OCI-LY7 (cell line): Measurements from ENCODE around the gene DRAM1. TPM values are rescaled to one million over a fixed set of nuclear protein-coding genes. Genes with fewer than 3 reads are reported as not detected.

Experiments
- BruUV-seq: library from RNA; stranded (reverse); fragments of 400-500 nt; replicated peaks from 2 replicates; lab custom pipeline; 2021; lab: Mats Ljungman, UMichigan
- CTCF ChIA-PET: fragments of 300-600 bp; sonication (Branson Sonifier 250); formaldehyde crosslinking; loops from one replicate; lab custom pipeline; 2022; ENCODE audit warnings: antibody characterized with exemption; ENCODE audit not compliant: unreplicated experiment; lab: Charles Lee
- POLR2A ChIA-PET: fragments of 300-600 bp; sonication (Branson Sonifier 250); formaldehyde crosslinking; loops from one replicate; lab custom pipeline; 2022; ENCODE audit warnings: antibody characterized with exemption; lab: Charles Lee
- DNase-seq: peaks from one replicate; pipeline ENCODE4 v3.0.0-alpha.2; 2015; ENCODE audit warnings: low spot score
- H2AFZ ChIP-seq: fragments of 200-600 bp; sonication (generic), shearing (Covaris generic); 2 replicates; pipeline ENCODE4 v1.6.1; 2014; ENCODE audit warnings: mild to moderate bottlenecking, antibody characterized with exemption, low read length, moderate library complexity
- H3K27ac ChIP-seq: fragments of 200-600 bp; sonication (generic); 2 replicates; pipeline ENCODE4 v1.5.1; 2014; ENCODE audit warnings: mixed run types, low read depth, mild to moderate bottlenecking, moderate library complexity, low read length, inconsistent platforms; ENCODE audit not compliant: poor library complexity, severe bottlenecking
- H3K36me3 ChIP-seq: fragments of 200-600 bp; sonication (generic); 2 replicates; pipeline ENCODE4 v1.6.1; 2014; ENCODE audit warnings: mild to moderate bottlenecking, antibody characterized with exemption, low read length, moderate library complexity, mixed read lengths; ENCODE audit not compliant: insufficient read depth
- H3K4me1 ChIP-seq: fragments of 200-600 bp; sonication (generic); 2 replicates; pipeline ENCODE4 v1.5.1; 2014; ENCODE audit warnings: mild to moderate bottlenecking, low read length; ENCODE audit not compliant: insufficient read depth, poor library complexity, severe bottlenecking
- H3K4me2 ChIP-seq: fragments of 200-600 bp; sonication (generic); 2 replicates; pipeline ENCODE4 v1.6.1; 2014; ENCODE audit warnings: mild to moderate bottlenecking, low read length
- H3K4me3 ChIP-seq: fragments of 200-600 bp; sonication (generic); 2 replicates; pipeline ENCODE4 v1.5.1; 2014; ENCODE audit warnings: mild to moderate bottlenecking, low read depth, low read length; ENCODE audit not compliant: poor library complexity, severe bottlenecking
- H3K79me2 ChIP-seq: fragments of 200-600 bp; sonication (generic); 2 replicates; pipeline ENCODE4 v1.6.1; 2016; ENCODE audit warnings: low read depth, mild to moderate bottlenecking, low read length, moderate library complexity, mixed read lengths; ENCODE audit not compliant: insufficient read depth
- H3K9me2 ChIP-seq: fragments of 200-600 bp; sonication (generic); 2 replicates; pipeline ENCODE4 v1.6.1; 2016; ENCODE audit warnings: mild to moderate bottlenecking, low read length, mixed read lengths; ENCODE audit not compliant: insufficient read depth
- H3K9me3 ChIP-seq: fragments of 200-600 bp; sonication (generic); 2 replicates; pipeline ENCODE4 v1.6.1; 2014; ENCODE audit warnings: mild to moderate bottlenecking, mixed run types, low read length, mixed read lengths
- H4K20me1 ChIP-seq: fragments of 200-600 bp; sonication (generic); 2 replicates; pipeline ENCODE4 v1.6.1; 2014; ENCODE audit warnings: mild to moderate bottlenecking, antibody characterized with exemption, low read length, moderate library complexity, mixed read lengths; ENCODE audit not compliant: insufficient read depth
- EZH2phosphoT487 ChIP-seq: fragments of 200-600 bp; sonication (generic); IDR thresholded peaks from 2 replicates; pipeline ENCODE4 v1.6.1; 2018; ENCODE audit warnings: low read depth, borderline replicate concordance, mild to moderate bottlenecking, mixed run types, antibody characterized with exemption, low read length, moderate library complexity, mixed read lengths
- intact Hi-C: fragments of 100-400 bp; cut with micrococcal nuclease; formaldehyde crosslinking; loops from one replicate; pipeline ENCODE4 v1.10.0; 2022; ENCODE audit not compliant: unreplicated experiment
- total RNA-seq, 2 experiments: library from RNA; depleted of rRNA in 1 of 2; stranded (reverse); fragments of >200 nt in 1 of 2; shearing (Covaris generic) in 1 of 2; gene quantifications; 2 replicates each; pipeline ENCODE4 v1.2.3, GENCODE V29; 2014 to 2022
- TF ChIP-seq, protein P1 (sequence below): fragments of 200-600 bp; sonication (generic); conservative IDR thresholded peaks from 2 replicates; pipeline ENCODE4 v1.5.1; 2014; ENCODE audit warnings: mild to moderate bottlenecking, antibody characterized with exemption, low read length, moderate library complexity, mixed read lengths

Gene DRAM1
- total RNA-seq, 2 experiments from 2014 or later = not detected

DNA sequence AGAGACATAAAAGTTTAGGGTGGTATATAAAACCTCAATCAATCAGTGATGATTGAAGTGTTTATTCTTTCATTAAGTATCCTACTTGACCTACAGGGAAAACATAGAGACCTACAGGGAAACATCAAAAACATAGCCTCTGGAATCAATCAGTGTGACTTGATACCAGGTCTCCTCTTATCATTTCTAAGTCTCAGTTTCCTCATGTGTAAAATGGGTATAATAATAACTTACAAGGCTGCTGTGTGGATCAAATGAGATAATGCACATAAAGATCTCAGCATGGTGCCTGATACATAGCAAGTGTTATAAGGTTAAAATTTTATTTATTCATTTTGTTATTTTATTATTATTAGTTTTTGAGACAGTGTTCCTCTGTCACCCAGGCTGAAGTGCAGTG, 24.4 kb upstream of the DRAM1 start:
- no peaks in the 10 kb centered on the region for H3K36me3 ChIP-seq
- H3K4me1 ChIP-seq = peaks cover 53% of the 10 kb centered on the region
- no peak overlapping the region for H3K4me2 ChIP-seq
- H3K4me3 ChIP-seq = no peak overlapping the region
- H3K9me2 ChIP-seq = no peaks in the 10 kb centered on the region
- no peaks in the 10 kb centered on the region for H4K20me1 ChIP-seq
- BruUV-seq = no TSS peak
- no peak overlapping the region for H2AFZ ChIP-seq
- no peak for TF ChIP-seq EZH2phosphoT487
- TF ChIP-seq, protein P1, sequence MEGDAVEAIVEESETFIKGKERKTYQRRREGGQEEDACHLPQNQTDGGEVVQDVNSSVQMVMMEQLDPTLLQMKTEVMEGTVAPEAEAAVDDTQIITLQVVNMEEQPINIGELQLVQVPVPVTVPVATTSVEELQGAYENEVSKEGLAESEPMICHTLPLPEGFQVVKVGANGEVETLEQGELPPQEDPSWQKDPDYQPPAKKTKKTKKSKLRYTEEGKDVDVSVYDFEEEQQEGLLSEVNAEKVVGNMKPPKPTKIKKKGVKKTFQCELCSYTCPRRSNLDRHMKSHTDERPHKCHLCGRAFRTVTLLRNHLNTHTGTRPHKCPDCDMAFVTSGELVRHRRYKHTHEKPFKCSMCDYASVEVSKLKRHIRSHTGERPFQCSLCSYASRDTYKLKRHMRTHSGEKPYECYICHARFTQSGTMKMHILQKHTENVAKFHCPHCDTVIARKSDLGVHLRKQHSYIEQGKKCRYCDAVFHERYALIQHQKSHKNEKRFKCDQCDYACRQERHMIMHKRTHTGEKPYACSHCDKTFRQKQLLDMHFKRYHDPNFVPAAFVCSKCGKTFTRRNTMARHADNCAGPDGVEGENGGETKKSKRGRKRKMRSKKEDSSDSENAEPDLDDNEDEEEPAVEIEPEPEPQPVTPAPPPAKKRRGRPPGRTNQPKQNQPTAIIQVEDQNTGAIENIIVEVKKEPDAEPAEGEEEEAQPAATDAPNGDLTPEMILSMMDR = no peak
- intact Hi-C loops = no loop called here
- H3K9me3 ChIP-seq = peaks cover 10% of the 10 kb centered on the region
- ChIA-PET POLR2A (interaction anchor here (0.6 to 0.7 kb wide), 2 partner anchors 9 to 24 kb away, joined by 3 to 5 read pairs; no protein-coding TSS in a partner anchor), CTCF (no interaction called here)
- H3K79me2 ChIP-seq = no peaks in the 10 kb centered on the region
- H3K27ac ChIP-seq = no peak overlapping the region
- no peak for DNase-seq

DNA sequence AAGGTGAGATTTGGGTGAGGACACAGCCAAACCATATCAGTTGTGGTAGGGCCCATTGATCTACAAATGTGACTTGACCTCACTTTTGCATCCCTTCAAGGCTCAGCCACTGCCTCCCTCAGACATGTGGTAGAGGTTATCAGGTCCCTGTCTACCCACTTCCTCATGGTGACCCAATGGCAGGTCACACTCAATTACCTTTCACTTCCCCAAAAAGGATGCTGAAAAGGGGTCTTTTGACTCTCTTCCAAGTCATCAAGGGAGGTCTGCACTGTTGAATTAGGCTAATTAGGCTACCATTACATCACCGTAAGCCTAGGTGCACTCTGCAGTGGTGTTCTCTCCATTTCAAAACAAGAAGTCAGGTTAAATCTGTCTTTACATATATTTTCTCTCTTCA, 22.6 kb upstream of the DRAM1 start:
- Histone ChIP-seq H3K4me3 (peak overlapping the region; percentile 0), H3K9me2 (no peaks in the 10 kb centered on the region), H3K27ac (peak overlapping the region; percentile 53), H3K4me2 (peak overlapping the region; percentile 41), H2AFZ (peak overlapping the region; percentile 74), H3K36me3 (no peaks in the 10 kb centered on the region), H4K20me1 (no peaks in the 10 kb centered on the region), H3K4me1 (peaks cover 53% of the 10 kb centered on the region), H3K9me3 (peaks cover 10% of the 10 kb centered on the region), H3K79me2 (no peaks in the 10 kb centered on the region)
- intact Hi-C loops = no loop called here
- peak; percentile 76 for DNase-seq
- ChIA-PET POLR2A (interaction anchor here (0.8 to 1.7 kb wide), 6 partner anchors 12 to 171 kb away, joined by 3 to 12 read pairs (median 4); no protein-coding TSS in a partner anchor), CTCF (interaction anchor here (0.6 to 0.8 kb wide), 2 partner anchors 10 to 81 kb away, joined by 3 to 5 read pairs; no protein-coding TSS in a partner anchor)
- BruUV-seq = no TSS peak
- TF ChIP-seq, protein P1 = no peak

DNA sequence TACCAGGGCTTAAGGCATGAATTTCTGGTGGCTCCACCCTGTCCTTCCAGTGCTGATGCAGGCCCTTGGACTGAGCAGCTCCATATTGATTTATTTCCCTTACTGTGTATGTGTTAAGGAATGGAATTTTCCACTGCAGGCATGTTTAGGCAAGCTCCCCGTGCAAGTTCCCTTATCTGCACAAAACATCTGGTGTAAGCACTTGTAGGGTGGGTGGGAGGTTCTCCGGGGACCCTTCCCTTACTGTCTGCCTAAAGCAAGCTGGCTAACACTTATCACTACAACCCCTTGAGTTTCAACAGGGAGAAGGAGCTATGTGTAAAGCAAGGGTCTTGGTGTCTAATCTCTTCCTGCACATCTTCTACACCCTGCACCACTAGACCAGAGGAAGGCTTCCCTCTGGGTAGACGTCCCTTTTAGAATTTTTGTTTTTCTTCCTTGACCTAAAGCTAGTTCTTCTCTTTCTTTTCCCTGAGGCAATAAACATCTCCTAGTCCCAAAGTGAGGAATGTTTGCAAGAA, 22.0 kb upstream of the DRAM1 start:
- DNase-seq = no peak
- Histone ChIP-seq H3K4me2 (peak overlapping the region; percentile 41), H3K36me3 (no peaks in the 10 kb centered on the region), H3K4me3 (no peak overlapping the region), H3K4me1 (peaks cover 48% of the 10 kb centered on the region), H3K79me2 (no peaks in the 10 kb centered on the region), H2AFZ (peak overlapping the region; percentile 74), H3K27ac (peak overlapping the region; percentile 53), H3K9me2 (no peaks in the 10 kb centered on the region), H4K20me1 (no peaks in the 10 kb centered on the region), H3K9me3 (peaks cover 10% of the 10 kb centered on the region)
- POLR2A ChIA-PET = interaction anchor here (0.6 to 1.7 kb wide), 12 partner anchors 12 to 362 kb away, joined by 3 to 12 read pairs (median 3); no protein-coding TSS in a partner anchor
- CTCF ChIA-PET = interaction anchor here (0.6 to 1.3 kb wide), 3 partner anchors 9 to 84 kb away, joined by 3 to 5 read pairs (median 4); no protein-coding TSS in a partner anchor
- TF ChIP-seq, protein P1 = no peak
- TF ChIP-seq EZH2phosphoT487 = no peak
- intact Hi-C loops = no loop called here
- no TSS peak for BruUV-seq
